Fibroblast of skin of right quadriceps (primary cell): ENCODE results near the gene DENND1C.
A peak's percentile ranks its signal among the peaks of the same experiment; 100 is the strongest.
"Not testable (repeated sequence)": the region's sequence is repeated elsewhere in the genome, so short reads cannot be mapped to it uniquely, and the experiment has no call there.

ENCODE experiments used
- DNase-seq: peaks from one replicate; pipeline ENCODE4 v3.0.0-alpha.2; 2013

DENND1C gene

GRCh38 chr19:6452223-6452614, 29.4 kb downstream of the DENND1C start:
- no peak for DNase-seq

DNA sequence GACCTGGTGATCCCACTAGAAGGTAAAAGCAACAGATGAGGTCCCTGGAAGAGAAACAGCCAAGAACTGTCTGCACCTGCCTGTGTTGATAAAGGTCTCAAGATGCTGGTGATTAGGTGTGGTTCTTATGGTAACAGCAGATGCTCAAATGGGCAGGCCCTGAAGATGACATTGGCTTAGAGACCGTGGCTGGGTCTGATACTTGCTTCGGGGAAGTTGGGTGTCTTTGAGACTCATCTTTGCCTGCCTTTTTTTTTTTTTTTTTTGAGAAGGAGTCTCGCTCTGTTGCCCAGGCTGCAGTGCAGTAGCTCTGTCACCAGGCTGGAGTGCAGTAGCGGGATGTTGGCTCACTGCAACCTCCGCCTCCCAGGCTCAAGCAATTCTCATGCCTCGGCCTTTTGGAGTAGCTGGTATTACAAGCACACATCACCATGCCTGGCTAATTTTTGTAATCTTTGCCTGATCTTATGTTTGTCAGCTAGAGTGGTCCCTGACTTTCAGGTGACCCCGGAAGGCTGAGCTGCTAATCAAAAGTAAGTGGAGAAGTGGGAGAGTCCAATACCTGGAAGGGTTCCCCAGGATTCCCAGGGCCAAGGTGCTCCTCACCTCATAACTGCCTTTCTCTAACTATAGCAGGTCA, 29.9 kb downstream of the DENND1C start:
- DNase-seq, result no peak

- no peak for DNase-seq
Measured at GRCh38 chr19:6450166-6450565, 31.4 kb downstream of the DENND1C start.

DNA sequence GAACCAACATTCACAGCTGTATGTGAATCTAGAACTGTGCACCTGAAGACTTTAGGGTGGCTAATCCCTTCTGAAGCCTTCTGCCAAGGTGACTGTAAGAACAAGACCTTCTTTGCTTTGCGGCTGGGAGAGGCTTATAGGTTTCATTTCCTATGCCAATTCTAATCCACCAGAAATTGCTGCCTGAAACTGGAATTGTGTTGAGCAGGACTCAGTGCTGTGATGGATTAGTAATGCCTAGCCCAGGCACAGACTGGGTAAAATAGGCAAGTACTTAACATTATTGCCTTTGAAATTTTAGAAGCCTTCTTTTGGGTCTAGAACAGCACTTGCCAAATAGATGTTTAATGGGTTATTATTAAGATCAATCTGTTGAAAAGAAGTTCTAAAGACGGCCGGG, 33.5 kb downstream of the DENND1C start:
- no peak for DNase-seq

DNA sequence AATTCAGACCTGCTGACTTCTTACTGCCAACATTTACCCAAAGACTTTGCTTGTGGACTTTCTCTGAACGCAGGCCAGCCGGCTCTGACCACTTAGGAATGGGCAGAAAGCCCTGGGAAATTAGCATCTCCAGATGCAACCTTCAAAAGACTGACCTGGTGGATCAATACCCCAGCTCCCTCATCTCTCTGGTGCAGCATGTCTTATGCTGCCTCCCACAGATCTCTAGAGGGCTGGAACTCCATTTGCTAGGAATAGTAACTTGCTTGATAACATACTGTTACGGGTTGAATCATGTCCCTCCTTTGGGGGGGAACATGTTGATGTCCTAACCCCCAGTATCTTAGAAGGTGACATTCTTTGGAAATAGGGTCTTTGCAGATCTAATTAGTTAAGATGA, 35.1 kb downstream of the DENND1C start:
- DNase-seq, result no peak

GRCh38 chr19:6443986-6444385, 37.6 kb downstream of the DENND1C start:
- DNase-seq, result no peak

DNA sequence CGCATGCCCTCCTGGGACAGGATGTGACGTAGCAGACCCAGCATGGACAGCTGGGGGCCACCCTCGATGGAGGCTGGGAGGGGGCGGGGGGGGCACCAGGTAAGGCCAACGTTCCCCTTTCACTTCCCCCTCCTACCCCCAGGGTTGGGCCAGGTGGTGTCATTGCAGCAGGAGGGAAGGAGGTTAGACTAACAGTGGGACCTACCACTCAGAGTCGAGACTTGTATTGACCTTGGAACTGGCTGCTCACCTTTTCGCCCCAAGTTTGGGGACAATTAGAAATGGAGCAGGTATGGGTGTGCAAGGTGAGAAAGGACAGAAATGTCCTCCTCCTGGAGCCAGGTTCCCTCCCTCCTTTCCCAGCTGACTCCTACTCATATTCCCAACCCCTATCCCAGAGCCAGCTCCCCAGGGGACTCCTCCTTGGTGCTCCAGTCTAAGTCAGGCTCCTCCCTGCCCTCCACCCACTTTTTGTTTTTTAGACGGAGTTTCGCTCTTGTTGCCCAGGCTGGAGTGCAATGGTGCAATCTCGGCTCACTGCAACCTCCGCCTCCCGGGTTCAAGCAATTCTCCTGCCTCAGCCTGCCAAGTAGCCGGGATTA, 39.4 kb downstream of the DENND1C start:
- no peak for DNase-seq

- no peak for DNase-seq
Measured at GRCh38 chr19:6440905-6441304, 40.7 kb downstream of the DENND1C start.

- no peak for DNase-seq
Measured at GRCh38 chr19:6439743-6440142, 41.8 kb downstream of the DENND1C start.

GRCh38 chr19:6433663-6434062, 47.9 kb downstream of the DENND1C start, which contains the start of gene SLC25A41:
SLC25A41 (minus strand) TSS chr19:6433763; CDS start chr19:6433693, 70 bp downstream.
- DNase-seq, result no peak

DNA sequence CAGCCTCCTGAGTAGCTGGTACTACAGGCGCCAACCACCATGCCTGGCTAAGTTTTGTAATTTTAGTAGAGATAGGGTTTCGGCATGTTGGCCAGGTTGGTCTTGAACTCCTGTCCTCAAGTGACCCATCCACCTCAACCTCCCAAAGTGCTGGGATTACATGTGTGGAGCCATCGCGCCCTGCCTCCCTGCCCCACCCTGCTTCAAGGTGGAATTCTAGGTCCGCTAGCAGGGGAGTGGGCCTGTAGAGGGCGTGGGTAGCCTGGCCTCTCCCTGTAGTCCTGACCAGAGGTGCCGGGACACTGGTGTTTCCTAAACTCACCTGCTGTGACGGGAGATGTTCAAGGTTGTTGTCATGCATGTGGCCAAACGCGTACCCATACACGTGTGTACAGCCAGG, 48.4 kb downstream of the DENND1C start:
- DNase-seq, result no peak

GRCh38 chr19:6431891-6432290, 49.7 kb downstream of the DENND1C start:
- no peak for DNase-seq

GRCh38 chr19:6429419-6430221, 52.0 kb downstream of the DENND1C start:
- no peak for DNase-seq

DNA sequence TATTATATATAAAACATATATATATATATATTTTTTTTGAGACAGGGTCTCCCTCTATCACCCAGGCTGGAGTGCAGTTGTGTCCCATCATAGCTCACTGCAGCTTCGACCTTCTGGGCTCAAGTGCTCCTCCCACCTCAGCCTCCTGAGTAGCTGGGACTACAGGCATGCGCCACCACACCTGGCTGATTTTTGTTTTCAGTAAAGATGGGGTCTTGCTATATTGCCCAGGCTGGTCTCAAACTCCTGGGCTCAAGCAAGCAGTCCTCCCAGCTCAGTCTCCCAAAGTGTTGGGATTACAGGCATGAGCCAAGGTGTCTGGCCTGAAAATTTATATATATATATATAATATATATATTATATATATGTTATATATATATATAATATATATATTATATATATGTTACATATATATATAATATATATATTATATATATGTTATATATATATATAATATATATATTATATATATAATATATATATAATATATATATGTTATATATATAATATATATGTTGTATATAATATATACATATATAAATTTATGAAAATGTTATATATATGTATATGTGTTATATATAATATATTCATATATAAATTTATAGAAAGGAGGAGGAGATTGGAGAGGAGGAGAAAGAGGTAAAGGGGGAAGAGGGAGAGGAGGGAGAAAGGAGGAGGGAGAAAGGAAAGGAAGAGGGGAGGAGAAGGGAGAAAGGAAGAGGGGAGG, 52.7 kb downstream of the DENND1C start:
- not testable (repeated sequence) for DNase-seq

DNA sequence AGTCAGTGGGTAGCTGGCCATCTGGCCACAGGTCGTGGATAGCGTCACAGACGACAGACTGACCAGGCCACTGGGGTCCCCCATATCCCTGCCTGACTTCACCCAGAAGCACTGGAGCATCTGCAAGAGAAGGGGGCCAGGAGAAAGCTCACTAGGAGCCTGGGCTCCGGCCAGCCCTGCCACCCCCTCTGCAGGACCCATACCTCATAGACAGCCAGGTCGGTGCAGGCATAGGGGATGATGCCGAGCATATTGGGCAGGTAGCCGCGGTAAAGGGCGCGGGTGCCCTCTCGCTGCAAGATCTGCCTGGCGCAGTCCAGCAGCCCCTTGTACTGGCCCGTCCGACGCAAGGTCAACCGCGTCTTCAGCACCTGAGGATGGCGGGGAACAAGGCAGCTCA, 54.5 kb downstream of the DENND1C start:
- no peak for DNase-seq

- no peak for DNase-seq
Measured at GRCh38 chr19:6425732-6426620, 55.6 kb downstream of the DENND1C start.

DNA sequence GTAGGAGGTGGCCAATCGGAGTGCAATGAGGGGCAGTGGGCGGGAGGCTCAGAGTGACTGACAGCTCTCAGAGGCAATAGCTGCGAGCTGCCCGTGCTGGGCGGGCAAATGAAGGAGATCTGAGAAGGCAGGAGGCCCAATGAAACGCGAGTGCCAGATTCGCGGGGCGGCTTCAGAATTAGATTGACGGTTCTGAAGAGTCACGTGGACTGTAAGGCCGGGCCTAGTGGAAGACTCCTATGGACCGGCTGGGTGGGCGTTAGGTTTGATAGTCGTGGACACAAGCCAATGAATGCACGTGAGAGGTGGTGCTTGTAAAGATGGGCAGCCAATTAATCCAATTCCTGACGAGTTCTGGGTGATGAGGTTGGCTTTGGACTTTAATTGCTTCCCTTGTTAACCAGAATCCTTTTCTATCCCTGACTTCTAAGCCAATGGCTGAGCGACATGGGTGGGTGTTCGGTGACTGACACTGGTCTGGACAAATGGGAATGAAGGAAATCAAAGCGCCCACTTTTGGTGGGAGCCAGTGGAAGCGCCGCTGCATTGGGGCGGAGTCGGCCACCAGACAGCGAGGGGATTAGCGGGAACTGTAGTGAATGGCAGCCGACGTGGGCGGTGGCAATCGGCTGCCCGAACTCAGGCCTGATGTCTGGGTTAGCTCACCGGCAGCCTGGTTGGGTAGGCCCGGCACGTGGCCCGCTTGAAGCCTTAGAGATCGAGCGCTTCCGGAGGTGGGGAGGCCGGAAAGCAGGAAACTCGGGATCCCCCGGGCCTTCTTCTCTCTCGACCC, 56.5 kb downstream of the DENND1C start:
- peak; percentile 100 for DNase-seq

DNA sequence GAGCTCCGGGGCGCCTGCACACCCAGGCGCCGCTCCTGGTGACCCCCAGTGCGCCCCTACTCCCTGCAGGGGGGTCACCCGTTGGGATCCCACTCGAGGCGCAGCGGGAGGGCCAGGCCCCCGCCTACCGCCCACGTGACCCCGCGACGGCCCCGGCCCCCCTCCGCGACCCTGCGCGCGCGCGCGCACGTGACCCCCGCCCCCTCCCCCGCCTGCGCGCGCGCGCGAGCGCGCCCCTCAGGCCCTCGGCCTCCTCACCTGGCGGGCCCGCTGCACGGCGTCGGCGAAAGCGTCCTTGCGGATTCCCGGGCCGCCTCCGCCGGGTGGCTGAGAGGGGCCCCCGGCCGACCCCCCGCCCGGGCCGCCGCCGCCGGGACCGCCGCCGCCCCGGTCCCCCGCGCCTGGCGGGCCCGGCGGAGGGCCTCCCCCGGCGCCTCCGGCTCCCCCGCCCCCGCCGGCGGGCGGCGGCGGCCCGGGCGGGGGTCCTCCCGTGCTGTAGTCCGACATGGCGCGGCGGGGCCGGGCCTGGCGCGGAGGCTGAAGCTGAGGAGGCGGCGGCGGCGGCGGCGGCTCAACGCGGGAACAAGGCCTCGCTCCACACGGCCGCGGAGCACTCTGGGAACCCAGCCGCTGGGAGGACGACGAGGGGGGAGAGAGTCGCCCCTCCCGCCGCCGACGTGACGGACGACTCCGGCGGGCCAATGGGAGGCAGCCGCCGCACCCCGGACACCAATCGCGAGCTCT, 57.2 kb downstream of the DENND1C start, which contains the start of gene KHSRP:
Gene KHSRP, minus strand, starts transcription at position 617 of the 744 bp plus-strand sequence. Its CDS starts 110 bp downstream, at position 507.
- no peak for DNase-seq

GRCh38 chr19:6423499-6424194, 57.9 kb downstream of the DENND1C start:
- DNase-seq, result peak; percentile 29
